ENCODE results near the gene RFPL3.

RFPL3 gene

DNA sequence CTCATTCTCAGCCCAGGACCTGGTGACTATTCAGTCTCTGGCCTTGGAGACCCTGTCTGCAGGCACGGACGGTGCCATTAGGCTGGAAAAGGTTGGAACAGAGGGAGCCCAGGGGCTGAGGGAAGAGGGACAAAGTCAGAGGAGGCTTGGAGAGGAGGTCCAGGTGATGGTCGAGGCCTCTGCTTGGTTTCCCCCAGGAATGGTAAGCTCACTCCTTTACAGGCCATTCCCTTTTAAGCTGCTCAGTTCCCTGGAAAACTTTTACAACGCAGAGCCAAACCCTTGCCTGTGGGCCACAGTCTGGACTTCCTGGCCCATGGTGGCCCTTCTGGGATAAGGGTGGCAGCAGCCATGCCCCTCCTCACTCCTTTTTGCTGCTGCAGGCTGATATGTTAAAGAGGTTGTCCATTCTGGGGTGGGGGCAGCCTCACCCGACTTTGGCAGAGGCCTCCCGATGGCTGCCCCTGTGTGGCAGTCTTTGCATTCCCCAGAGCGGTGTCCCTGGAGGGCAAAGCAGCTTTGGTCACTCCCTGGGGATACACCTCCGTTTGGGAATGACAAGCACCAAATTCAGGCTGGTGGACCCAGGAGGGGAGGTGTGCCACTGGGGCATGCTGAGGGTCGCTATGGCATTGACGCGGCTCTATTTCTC lies 34.0 kb upstream of the RFPL3 start:
- FAIRE-seq, result no peak
- TF ChIP-seq POLR2A (IDR thresholded peaks at IDR 0.05; ENCODE audit: low read depth, low read length), result no peak
- TF ChIP-seq POLR2AphosphoS5 (IDR thresholded peaks at IDR 0.05; ENCODE audit: low read depth, low read length), result no peak
- no peak for TF ChIP-seq TAF1 (IDR thresholded peaks at IDR 0.05; ENCODE audit: borderline replicate concordance, low read depth, low read length)
- no peak for DNase-seq (ENCODE audit: insufficient read length)

GRCh38 chr22:32324505-32325415 lies 32.9 kb upstream of the RFPL3 start:
- DNase-seq (ENCODE audit: insufficient read length) (no peak), FAIRE-seq (no peak)
- no peak for TF ChIP-seq POLR2A (IDR thresholded peaks at IDR 0.05; ENCODE audit: low read depth, low read length)
- TF ChIP-seq POLR2AphosphoS5 (IDR thresholded peaks at IDR 0.05; ENCODE audit: low read depth, low read length), result no peak
- no peak for TF ChIP-seq TAF1 (IDR thresholded peaks at IDR 0.05; ENCODE audit: borderline replicate concordance, low read depth, low read length)

- no peak for FAIRE-seq
Observed at GRCh38 chr22:32325416-32325801, 32.3 kb upstream of the RFPL3 start.

GRCh38 chr22:32325811-32326237 lies 31.8 kb upstream of the RFPL3 start:
- FAIRE-seq, result no peak
- DNase-seq (ENCODE audit: insufficient read length), result no peak
- TF ChIP-seq POLR2A (IDR thresholded peaks at IDR 0.05; ENCODE audit: low read depth, low read length) (no peak), POLR2AphosphoS5 (IDR thresholded peaks at IDR 0.05; ENCODE audit: low read depth, low read length) (no peak), TAF1 (IDR thresholded peaks at IDR 0.05; ENCODE audit: borderline replicate concordance, low read depth, low read length) (no peak)

More at GRCh38 chr22:32325416-32325801, 32.3 kb upstream of the RFPL3 start:
- DNase-seq (ENCODE audit: insufficient read length), result no peak
- TF ChIP-seq POLR2AphosphoS5 (IDR thresholded peaks at IDR 0.05; ENCODE audit: low read depth, low read length), result no peak
- no peak for TF ChIP-seq TAF1 (IDR thresholded peaks at IDR 0.05; ENCODE audit: borderline replicate concordance, low read depth, low read length)

DNA sequence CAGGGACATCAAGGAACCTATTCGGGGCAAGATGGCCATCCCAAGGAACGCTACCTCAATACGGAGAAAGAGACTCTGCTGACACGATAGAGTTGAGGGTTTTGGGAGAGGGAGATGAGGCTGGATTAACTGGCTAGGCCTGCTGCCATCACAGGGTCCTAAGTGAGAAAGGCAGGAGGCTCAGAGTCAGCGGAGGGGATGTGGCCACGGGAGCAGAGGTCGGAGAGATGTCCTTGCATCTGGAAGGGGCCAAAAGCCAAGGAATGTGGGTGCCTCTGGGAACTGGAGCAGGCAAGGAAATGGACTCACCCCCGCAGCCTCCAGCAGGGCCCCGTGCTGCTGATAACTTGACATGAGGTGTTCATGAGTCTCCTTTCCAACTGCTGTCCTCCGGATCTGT lies 31.0 kb upstream of the RFPL3 start:
- FAIRE-seq, result no peak
- TF ChIP-seq POLR2A (IDR thresholded peaks at IDR 0.05; ENCODE audit: low read depth, low read length) (no peak), POLR2AphosphoS5 (IDR thresholded peaks at IDR 0.05; ENCODE audit: low read depth, low read length) (no peak), TAF1 (IDR thresholded peaks at IDR 0.05; ENCODE audit: borderline replicate concordance, low read depth, low read length) (no peak)
- DNase-seq (ENCODE audit: insufficient read length), result no peak

DNA sequence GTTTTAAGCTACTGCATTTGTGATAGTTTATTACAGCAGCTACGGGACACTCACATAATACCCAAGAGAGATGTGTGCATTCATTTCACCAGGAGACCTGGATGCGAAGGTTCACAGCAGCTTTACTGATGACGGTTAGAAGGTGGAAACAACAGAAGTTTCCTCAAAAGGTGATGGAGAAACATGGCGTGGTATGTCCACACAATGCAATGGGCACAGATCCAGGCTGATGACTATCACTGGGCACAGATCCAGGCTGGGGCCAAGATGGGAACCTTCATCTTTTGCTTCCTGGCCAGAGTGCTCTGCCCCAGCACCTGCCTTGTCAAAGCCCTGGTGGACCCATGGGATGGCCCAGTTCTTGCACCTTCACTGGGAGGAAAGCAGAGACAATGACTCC lies 30.6 kb upstream of the RFPL3 start:
- DNase-seq (ENCODE audit: insufficient read length) (no peak), FAIRE-seq (no peak)
- no peak for TF ChIP-seq POLR2AphosphoS5 (IDR thresholded peaks at IDR 0.05; ENCODE audit: low read depth, low read length)
- no peak for TF ChIP-seq TAF1 (IDR thresholded peaks at IDR 0.05; ENCODE audit: borderline replicate concordance, low read depth, low read length)
- no peak for TF ChIP-seq POLR2A (IDR thresholded peaks at IDR 0.05; ENCODE audit: low read depth, low read length)

GRCh38 chr22:32327596-32328171 lies 30.0 kb upstream of the RFPL3 start:
- no peak for TF ChIP-seq POLR2A (IDR thresholded peaks at IDR 0.05; ENCODE audit: low read depth, low read length)
- no peak for TF ChIP-seq POLR2AphosphoS5 (IDR thresholded peaks at IDR 0.05; ENCODE audit: low read depth, low read length)
- no peak for TF ChIP-seq TAF1 (IDR thresholded peaks at IDR 0.05; ENCODE audit: borderline replicate concordance, low read depth, low read length)
- FAIRE-seq (no peak), DNase-seq (ENCODE audit: insufficient read length) (no peak)

DNA sequence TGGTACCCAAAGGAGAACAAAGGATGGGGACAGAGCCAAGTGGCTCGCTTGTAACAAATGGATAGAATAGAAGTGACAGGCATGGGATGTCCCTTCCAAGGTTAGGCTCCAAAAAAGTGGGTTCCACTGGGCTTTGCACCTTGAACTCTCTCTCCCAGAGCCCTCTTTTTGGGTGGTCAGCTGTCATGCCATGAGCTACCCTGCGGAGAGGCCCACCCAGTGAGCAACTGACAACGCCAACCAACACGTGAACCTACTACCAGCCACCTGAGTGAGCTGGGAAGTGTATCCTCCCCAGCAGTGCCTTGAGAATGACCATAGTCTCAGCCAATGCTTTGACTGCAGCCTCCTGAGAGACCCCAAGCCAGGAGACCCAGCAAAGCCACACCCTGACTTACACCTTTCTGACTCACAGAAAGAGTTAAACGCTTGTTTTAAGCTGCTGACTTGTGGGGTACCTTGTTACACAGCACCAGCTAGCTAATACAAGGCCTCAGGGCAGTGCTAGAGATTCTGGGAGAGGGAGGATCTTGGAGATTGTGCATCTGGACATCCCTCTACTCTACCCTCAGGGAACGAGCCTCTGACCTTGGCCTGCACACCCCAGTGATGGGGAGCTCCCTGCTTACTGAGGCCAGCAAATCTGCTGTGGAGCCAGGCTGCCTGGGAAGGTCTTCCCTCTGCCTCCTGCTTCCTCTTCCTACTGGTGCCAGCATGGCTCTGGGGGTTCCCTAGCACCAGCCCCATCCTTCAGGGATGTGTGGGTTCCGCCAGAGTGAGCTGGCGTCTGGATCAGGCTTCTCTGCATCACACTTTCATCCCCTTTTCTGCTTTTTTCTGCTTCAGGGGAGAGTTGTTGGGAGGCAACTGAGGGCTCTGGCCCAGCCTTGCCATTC lies 29.1 kb upstream of the RFPL3 start:
- TF ChIP-seq POLR2AphosphoS5 (IDR thresholded peaks at IDR 0.05; ENCODE audit: low read depth, low read length) (no peak), TAF1 (IDR thresholded peaks at IDR 0.05; ENCODE audit: borderline replicate concordance, low read depth, low read length) (no peak), POLR2A (IDR thresholded peaks at IDR 0.05; ENCODE audit: low read depth, low read length) (no peak)
- no peak for FAIRE-seq
- no peak for DNase-seq (ENCODE audit: insufficient read length)

DNA sequence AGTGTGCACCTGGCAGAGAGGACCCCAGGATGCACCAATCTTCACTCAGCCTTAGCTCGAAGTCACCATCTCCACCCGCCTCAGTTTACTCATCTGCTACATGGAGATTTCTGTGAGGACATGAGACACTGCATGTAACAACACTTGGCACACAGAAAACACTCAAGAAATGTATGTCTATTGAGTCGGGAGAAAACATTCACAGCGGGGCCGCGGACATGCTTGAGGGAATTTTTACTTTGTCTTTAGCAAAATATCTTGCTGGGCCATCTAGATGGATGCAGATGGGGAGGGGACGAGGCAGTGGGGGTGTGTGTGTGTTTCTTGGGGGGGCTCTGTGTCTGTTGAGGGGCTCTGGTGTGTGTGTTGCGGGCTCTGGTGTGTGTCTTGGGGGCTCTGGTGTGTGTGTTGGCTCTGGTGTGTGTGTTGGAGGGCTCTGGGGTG lies 28.4 kb upstream of the RFPL3 start:
- TF ChIP-seq TAF1 (IDR thresholded peaks at IDR 0.05; ENCODE audit: borderline replicate concordance, low read depth, low read length) (no peak), POLR2AphosphoS5 (IDR thresholded peaks at IDR 0.05; ENCODE audit: low read depth, low read length) (no peak), POLR2A (IDR thresholded peaks at IDR 0.05; ENCODE audit: low read depth, low read length) (no peak)
- no peak for FAIRE-seq
- DNase-seq (ENCODE audit: insufficient read length), result no peak

- no peak for FAIRE-seq
- DNase-seq (ENCODE audit: insufficient read length), result no peak
- TF ChIP-seq POLR2A (IDR thresholded peaks at IDR 0.05; ENCODE audit: low read depth, low read length), result no peak
- no peak for TF ChIP-seq TAF1 (IDR thresholded peaks at IDR 0.05; ENCODE audit: borderline replicate concordance, low read depth, low read length)
- TF ChIP-seq POLR2AphosphoS5 (IDR thresholded peaks at IDR 0.05; ENCODE audit: low read depth, low read length), result no peak
Observed at GRCh38 chr22:32331236-32331917, 26.3 kb upstream of the RFPL3 start.

All from GM12892 (cell line).